AG20443 (cell line): Measurements from ENCODE around the gene PVALB.
A peak's percentile ranks its signal among the peaks of the same experiment; 100 is the strongest.

Experiments used
- DNase-seq: peaks from one replicate; pipeline ENCODE4 v3.0.0; 2012; ENCODE audit warnings: low spot score, mixed read lengths

Gene PVALB

DNA sequence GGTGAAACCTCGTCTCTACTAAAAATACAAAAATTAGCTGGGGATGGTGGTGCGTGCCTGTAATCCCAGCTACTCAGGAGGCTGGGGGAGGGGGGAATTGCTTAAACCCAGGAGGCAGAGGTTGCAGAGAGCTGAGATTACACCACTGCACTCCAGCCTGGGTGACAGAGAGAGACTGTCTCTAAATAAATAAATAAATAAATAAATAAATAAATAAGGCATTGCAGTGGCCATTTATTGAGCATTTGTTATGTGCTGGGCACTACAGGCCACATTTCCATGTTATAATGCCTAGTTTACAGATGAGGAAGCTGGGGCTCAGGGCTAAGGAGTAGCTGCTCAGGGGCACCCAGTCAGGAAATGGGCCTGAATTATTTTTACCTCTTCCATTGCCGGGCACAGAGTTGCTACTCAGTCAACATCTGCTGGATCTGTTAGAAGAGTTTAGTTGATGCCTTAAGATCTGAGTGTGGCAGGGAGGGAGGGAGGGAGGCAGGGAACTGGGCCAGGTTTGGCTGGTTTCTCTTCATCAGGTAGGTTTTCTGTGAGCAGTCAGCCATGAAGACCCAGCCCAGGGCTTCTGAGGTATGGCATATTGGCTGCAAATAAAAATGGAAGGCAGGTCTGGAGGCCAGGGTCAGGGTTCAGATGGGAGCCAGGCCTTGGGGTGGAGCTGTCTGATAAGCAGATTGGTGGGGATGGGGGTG is 5.6 kb downstream of the PVALB start:
- DNase-seq, result no peak

DNA sequence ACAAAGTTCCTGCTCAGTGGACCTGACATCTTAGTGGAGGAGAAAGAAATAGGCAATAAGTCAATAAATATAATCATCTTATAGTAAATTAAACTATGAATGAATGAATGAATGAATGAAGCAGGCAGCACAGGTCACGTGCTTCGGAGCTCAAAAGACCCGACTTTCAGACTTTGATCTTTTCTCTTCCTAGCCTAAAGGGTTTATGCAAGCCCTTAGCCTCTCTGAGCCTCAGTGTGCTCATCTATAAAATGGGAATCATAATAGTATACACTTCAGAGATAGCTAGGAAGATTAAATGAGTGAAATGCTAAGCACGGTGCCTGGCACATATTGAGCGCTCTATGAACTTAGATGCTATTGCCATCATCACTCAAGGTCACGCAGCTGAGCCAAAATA is 7.5 kb downstream of the PVALB start:
- DNase-seq, result no peak

DNA sequence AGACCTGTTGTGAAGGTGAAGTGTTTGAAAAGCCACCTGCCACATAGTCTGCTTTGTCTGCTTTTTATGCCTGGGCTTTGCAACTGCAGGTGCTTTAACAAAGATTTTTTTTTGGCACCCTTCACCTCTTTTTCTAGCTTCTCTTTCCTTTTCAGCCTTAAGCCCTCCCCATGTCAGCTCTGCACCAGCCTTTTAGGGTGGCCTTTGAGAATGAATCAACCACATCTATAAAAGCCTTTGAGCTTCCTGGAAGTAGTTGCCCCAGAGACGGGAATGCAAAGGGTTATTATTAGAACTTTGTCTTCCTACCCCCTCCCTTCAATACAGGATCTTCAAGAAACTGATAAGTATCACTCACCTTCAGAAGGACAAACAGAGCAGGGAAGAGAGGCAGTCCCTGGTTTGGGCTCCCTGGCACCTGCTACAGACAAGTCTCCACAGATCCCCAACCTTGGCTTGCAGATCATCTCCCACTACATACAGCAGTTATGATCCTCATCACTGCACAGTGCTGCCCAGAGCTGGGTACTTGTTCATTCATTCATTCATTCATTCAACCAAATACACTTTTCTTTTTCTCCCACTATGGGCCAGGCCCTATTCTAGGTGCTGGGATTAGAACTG is 8.0 kb downstream of the PVALB start:
- no peak for DNase-seq

DNA sequence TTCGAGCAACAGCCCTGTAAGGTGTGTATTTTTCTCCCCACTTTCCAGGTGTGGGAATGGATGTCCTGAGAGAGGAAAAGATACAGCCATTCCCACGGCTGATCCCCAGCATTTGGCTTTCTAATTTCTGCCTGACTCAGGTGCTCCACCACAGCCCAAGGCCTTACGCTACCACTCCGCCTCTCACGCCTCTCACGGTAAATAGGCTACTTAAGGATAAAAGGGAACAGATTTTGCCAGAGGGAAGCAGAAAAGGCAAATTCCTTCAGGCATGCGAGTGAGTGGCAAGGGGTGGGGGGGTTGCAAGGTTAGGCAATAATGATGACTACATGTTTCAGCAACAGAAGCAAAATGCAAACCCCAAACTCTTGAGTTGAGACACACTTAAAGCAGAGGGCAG is 9.2 kb downstream of the PVALB start:
- DNase-seq, result no peak

DNA sequence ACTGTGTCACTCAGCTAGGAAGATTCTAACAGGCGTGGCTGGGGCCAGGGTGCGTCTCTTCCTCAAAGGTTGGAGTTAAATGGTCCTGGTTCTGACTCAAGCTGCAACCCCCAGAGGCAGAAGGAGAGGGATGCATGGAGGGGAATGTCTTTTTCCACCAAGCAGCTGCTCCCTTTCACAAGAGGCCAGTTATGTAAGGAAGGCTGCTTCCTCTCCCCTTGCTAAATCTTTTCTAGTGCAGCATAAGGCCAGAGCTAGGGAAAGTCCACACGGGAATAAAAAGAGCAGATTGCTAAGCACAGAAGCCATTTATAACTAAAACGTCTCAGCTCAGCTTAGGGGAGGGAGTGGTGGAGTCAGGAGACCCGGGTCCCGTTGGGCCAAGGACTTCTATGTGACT is 10.0 kb downstream of the PVALB start:
- no peak for DNase-seq

DNA sequence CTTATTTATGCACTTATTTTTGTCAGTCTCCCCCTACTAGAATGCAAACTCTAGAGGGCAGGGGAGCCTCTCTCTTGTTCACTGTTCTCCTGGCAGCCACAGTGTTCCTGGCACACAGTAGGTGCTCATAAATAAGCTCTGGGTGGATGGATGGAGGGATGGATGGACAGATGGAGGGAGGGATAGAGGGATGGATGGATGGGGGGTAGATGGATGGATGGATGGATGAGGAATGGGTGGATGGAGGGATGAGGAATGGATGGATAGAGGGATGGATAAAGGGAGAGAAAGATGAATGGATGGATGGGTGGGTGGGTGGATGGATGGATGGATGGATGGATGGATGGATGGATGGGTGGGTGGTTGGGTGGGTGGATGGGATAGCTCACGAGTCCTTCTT is 13.5 kb downstream of the PVALB start:
- no peak for DNase-seq

DNA sequence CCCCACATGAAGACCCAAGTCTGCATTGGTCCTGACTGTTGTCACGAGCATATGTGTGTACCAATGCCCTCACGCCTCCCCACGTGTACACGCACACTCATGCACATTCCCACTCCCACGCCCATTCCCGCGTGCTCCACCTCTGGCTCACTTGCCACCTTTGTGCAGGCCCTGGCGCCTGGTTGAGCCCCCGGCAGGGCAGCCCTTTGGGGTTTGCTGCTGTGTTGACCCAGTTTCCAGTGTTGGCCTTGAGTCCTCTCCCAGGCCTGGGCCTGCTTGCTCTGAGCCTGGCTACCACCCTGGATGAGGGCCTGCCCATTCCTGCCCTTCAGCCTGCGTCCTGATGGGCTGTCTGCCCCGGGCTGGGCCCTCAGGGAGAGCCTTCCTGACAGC is 18.2 kb downstream of the PVALB start:
- no peak for DNase-seq

DNA sequence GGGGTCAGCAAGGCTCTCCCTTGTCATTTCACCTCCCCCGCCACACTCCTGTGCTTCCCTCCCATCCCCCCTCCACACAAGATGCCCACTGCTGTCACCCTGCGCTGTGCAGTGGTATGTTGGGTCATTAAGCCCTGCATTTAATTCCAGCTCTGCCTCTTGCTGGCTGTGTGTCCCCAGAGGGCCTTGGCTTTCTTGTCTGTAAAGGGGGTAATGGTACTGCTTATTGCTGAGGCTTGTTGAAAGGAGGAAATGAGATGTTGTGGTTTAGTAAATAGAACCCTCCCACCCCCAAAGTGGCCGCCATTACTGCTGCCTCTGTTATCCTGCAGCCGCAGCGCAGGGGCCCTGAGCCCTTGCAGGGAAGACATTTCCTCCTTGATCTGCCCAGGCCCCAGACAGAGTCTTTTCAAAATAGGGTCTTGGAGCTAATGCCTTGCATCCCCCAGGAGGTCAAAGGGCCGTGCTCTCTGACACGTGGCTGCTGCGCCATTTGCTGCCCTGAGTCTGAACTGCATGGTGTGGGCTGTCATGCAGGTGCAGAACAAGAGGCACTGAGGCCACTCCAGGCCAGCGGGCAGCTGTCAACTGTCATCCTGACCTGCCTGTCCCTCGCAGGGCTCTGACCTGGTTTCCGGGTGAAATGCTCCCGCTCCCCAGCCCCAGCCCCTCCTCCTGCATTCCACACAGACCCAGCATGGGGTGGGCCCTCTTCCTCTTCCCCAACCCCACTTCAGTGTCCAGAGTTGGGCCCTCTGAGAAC is 18.7 kb downstream of the PVALB start:
- no peak for DNase-seq

DNA sequence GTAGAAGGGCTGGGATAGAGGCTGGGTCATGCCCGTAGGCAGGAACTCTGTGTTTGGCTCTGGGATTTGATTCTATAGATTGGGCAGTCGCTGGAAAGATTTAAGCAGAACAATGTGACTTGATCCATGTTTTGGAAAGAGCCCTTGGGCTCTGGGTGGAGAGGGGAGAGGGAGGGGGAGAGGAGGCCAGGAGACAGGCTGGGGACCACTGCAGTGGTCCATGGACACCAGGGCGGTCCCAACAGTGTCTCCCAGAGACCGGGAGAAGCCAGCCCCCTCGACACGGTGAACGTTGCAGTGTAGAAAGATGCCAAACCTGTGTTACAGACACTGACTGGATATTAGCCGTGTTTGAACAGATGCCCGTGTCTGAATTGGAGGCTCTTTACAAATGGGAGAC is 19.5 kb downstream of the PVALB start:
- no peak for DNase-seq

DNA sequence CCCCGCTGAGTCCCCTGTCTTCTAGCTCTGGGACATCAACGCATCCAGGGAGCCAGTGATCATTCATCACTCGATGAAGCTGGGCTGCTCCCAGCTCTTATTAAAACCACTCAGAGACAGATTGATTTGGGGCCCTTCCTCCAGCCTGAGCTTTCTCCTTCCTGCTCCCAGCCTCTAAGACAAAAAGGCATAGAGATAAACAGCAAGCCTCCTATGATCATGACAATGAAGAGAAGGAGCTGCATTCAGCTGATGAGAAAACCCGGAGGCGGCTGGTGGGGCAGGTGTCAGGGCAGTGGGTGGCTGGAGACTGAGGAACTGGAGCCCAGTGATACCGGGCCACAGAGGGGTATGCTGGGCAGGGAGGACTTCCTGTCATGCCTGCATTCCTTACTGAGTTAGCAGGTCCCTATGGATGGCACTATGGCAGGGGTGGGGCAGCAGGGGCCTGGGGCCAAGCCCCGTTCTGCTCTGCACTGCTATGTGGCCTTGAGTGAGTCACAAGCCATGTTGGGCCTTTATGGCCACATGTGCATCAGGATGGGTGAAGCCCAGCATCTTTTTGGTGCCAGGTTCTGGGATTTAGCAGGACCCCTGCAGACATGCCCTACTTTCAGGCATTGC is 20.2 kb downstream of the PVALB start:
- no peak for DNase-seq

DNA sequence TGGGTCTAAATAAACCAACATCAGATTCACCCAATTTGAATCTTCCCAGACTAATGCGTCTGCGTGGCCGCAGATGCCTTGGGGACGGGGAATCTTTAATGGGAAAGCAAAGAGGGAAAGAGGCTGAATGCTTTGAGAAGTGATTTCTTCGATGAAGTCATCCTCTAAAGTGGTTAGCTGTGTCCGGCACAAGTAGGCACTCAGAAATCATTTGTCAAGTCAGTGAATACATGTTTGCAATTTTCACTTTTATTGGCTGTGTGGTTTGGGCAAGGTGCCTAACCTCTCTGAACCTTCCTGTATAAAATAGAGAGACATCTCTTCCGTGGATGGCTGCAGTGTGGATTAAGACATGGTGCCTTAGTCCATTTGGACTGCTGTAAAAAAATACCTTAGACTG is 21.2 kb downstream of the PVALB start:
- DNase-seq, result no peak

DNA sequence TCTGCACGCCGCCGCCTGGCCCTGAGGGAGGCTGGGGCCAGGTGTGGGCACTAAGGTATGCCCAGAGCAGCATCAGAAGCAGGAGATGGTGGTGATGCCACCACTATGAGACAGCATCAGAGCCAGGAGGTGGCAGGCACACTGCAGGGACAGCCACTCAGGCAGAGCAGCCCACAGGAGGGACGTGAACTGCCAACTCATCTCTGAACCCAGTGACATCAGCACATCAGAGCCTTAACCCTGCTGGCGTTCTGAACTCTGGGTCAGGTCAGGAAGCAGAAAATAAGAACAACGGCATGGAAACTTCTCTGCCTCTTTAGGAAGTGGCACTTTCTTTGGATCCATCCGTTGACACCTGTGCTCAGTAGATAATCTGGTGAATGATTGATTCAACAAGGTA is 26.2 kb downstream of the PVALB start:
- DNase-seq, result no peak

DNA sequence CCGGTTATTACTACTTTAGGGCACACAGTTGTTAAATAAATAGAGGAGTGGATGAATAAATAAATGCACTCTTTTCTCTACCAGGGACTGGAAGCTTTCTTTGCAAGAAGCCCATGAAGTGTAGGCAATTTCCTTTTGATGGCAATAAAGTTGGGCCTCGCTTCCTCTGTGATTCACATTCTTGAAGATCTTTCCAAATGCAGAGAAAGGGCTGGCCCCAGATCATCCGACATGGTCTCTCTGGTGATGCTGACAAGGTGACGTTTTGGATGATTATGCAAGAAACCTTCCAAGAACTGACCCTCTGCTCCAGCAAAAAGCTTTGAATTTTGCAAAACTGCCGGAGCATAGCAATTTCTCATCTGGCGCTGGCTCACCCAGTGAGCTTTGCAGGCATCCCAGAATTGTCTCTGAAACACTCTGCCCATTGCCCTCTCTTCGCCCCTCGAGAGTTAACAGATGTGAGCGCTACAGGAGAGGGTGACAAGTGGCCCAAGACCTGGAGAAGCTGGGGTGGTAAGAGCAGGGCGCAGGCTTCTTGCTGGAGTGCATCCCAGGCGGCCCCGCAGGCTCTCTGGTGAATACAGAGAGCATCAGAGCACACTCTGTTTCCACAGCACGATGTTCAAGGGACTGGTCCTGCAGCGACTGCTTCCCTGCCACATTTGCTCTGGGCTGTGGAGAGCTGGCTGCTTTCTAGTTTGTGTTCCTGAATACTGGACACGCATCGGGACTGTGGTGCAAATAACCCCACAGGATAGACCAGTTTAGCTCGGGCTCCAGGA is 29.4 kb downstream of the PVALB start:
- DNase-seq, result no peak

DNA sequence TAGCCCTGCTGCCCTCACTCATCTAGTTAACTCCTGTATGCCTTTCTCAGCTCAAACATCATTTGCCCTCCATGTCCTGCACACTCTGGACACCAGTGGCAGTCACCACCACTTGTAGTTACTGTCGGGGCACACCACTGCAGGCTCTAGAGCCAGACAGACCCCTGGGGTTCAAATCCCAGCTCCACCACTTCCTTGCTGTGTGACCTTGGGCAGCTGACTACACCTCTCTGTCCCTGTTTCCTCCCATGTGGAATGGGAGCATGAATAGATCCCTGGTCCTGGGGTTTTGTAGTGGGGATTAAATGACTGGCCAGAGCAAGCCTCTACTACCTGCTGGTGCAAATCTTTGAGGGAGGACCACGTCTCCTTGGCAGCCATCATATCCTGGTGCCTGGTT is 33.1 kb downstream of the PVALB start:
- DNase-seq, result no peak

DNA sequence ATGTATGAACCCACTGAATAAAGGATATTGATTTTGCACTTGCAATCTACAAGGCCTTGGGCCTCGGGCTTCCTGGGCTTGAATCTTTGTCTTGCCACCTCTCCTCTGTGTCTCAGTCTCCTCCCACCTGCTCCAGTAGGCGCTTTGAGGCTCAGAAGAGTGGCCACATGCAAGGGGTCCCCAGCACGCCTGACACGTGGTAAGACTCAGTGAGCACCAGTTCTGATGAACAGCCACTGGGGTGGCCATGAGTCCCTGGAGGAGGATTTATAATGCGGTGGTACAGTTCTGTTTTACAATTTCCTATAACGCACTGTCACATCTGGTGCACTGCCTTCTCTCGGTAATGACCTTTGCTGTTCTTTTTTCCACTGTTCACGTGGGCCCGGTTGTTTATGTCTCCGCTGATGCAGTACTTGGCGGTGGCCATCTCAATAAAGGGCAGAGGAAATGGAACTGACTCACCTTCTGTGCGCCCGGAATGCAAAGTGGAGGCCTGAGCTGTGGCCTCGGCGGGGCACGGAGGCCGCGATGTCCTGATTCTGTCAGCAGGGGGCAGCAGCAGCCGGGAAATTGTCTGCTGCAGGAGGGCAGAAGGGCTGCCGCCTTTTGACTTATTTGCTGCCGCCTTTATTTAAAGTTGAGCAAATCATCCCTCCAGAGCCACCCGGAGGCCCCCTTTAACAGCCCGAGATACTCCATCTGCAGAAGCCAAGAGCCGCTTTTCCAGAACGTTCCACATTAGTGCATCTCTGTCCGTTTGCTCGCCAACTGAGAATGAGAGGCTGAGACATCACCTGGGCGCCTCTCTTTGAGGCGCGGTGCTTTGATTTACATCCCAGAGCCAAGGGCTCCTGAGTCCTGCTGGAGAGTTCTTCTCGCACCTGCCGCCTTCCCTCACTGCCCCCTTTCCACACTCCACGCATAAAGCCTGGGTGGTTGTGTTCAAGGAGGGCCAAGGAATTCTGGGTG is 34.9 kb downstream of the PVALB start:
- peak; percentile 94 for DNase-seq

DNA sequence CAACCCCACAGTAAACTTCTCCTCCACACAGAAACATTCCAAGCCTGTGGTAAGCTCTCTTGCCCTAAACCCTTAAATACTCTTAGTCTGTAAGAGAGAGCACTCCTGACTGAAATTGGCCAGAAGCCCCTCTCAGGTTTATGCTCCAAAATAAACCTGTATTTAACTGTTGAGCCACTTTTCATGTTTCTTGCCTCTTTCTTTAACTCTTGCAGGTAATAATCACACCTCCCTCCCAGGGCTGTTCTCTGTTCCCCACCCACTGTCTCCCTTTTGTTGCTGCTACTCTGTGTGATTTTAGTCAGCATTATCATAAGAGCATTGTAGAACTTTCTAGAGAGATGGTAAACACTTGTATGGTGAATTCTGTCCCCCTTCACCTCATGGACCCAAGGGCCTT is 38.8 kb downstream of the PVALB start:
- DNase-seq, result no peak

DNA sequence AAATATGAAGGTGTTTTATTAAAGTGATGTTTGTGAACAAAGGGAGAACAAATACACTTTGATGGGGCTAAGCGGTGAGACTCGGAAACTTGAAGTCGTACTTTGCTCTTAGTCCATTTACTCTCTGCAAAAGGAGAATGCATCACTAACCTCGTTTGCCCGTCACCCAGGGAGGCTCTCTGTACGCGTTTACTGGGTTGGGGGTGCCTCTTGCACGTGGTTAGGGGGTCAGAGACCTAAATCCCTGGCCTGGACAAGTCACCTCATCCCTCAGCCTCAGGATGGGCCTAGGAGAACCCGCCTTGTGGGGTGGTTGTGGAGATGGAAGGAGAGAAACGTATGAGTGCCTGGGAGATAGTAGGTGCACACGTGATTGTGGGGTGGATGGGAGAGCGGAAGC is 40.1 kb downstream of the PVALB start:
- no peak for DNase-seq

DNA sequence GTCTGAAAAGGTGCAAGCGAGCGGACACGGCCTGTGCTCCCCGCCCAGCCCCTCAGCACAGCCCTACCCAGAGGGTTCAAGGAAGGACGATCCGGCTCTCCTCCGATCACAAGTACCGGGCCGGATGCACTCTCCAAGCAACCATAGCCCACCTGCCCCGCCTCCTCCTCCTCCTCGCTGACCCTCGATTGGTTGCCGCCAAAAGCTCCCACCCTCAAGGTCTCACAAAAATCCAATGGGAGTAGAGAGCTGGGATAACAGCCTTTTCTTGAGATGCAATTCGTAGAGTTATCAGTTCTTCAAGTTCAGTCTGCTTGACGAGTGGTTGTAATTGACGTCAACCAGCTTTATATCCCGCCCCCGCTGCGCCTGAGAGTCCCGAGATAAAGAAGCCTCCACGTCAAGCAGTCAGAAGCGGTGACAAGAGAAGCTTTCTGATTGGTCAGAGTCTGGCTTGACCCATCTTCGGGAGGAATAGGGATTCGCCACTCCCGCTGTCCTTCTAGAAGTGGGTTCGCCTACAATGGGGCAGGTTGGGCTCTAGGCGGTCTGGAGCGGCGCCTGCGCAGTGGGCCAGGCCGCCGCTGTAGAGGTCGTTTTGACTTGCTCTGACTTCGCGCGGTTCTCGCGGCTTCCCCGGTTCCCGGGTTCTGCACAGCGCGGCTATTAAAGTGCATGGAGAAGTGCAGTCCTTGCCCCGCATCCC is 40.7 kb downstream of the PVALB start, which contains the start of gene IFT27:
IFT27 (minus strand) TSS at position 156 of the 706 bp plus-strand sequence. CDS start 412 bp downstream, outside the sequence.
- DNase-seq, result peak; percentile 100

DNA sequence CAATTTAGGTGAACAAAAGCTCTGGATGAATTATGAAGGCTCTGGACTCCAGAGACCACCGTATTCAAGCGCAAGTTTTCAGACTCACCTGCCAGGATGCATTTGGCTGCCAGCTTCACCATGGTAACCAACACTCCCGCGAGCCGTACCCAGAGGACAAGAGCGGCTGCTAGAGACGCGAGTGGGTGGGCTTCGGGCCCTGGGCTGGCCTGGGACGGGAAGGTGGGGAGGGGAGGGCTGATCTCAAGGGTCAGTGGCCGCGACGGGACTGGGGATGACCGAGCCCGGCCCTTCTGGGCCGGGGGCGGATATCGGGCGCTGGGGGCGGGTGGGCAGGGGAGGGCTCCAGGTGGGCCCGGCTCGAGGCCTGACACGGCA is 41.3 kb downstream of the PVALB start:
- no peak for DNase-seq

DNA sequence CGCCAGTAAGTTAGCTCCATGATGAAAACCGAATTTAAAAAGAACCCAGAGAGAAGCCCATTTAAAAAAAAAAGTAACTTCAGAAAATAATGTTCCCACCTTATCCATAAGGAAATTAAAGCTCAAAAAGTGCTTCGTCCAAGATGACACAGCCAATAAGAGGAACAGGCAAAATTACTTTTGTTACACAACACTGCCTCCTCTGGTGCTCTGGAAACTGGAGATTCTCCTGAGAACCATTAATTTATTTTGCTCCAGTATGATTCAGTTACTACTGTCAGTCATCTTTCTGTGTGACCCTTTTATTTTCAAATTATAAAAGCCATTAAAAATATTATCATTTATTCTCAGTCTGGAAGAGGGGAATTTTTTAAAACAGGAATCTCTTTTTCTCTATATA is 42.9 kb downstream of the PVALB start:
- DNase-seq, result peak; percentile 43
